HG02852 (cell line): Measurements from ENCODE around the gene TMEM151A.
"Not testable (repeated sequence)": the region's sequence is repeated elsewhere in the genome, so short reads cannot be mapped to it uniquely, and the experiment has no call there.

Experiments
- ATAC-seq: cut with Tn5 transposase; IDR thresholded peaks from one replicate; pipeline ENCODE4 v1.9.1; 2021; ENCODE audit warnings: mild to moderate bottlenecking, moderate library complexity; ENCODE audit not compliant: unreplicated experiment

Gene TMEM151A

GRCh38 chr11:66320289-66320688 is 28.6 kb downstream of the TMEM151A start:
- ATAC-seq, result not testable (repeated sequence)

GRCh38 chr11:66320748-66321147 is 29.1 kb downstream of the TMEM151A start:
- not testable (repeated sequence) for ATAC-seq

GRCh38 chr11:66321606-66322005 is 29.9 kb downstream of the TMEM151A start:
- ATAC-seq, result no peak

- no peak for ATAC-seq
These were observed 31.2 kb downstream of the TMEM151A start for GRCh38 chr11:66322732-66323427.

- ATAC-seq, result no peak
These were observed 32.0 kb downstream of the TMEM151A start for GRCh38 chr11:66323684-66324083.

GRCh38 chr11:66324664-66325063 is 33.0 kb downstream of the TMEM151A start:
- ATAC-seq, result no peak

GRCh38 chr11:66325263-66325671 is 33.6 kb downstream of the TMEM151A start:
- no peak for ATAC-seq

- ATAC-seq, result no peak
These were observed 34.8 kb downstream of the TMEM151A start for GRCh38 chr11:66326261-66327111.

- ATAC-seq, result no peak
These were observed 35.7 kb downstream of the TMEM151A start for GRCh38 chr11:66327171-66328030.

- no peak for ATAC-seq
These were observed 36.3 kb downstream of the TMEM151A start for GRCh38 chr11:66328031-66328301.

GRCh38 chr11:66328302-66329144 is 36.8 kb downstream of the TMEM151A start:
- no peak for ATAC-seq

- ATAC-seq, result no peak
These were observed 37.5 kb downstream of the TMEM151A start for GRCh38 chr11:66329165-66329673.

- ATAC-seq, result no peak
These were observed 39.2 kb downstream of the TMEM151A start for GRCh38 chr11:66330931-66331330.

- no peak for ATAC-seq
These were observed 40.1 kb downstream of the TMEM151A start for GRCh38 chr11:66331542-66332370.

GRCh38 chr11:66332371-66333219 is 40.9 kb downstream of the TMEM151A start:
- ATAC-seq, result no peak

GRCh38 chr11:66333220-66333877 is 41.7 kb downstream of the TMEM151A start:
- no peak for ATAC-seq

- ATAC-seq, result no peak
These were observed 42.4 kb downstream of the TMEM151A start for GRCh38 chr11:66333896-66334604.
